Measurements from ENCODE around the gene TRMT10B. TPM values are rescaled to one million over a fixed set of nuclear protein-coding genes. Genes with fewer than 3 reads are reported as not detected.

TRMT10B gene
- total and polyA plus RNA-seq, 7 donors = 1.3 to 7.2 (median 2.9) TPM

GRCh38 chr9:37727013-37727412, 26.6 kb upstream of the TRMT10B start:
- no peaks in the 10 kb centered on the region for H3K4me1 ChIP-seq
- TF ChIP-seq CTCF (IDR thresholded peaks at IDR 0.05) = no peak
- intact Hi-C loops (cut with DNase I) = no loop called here
- H3K27ac ChIP-seq = no peak overlapping the region
- ATAC-seq = no peak
- no peak for DNase-seq
- peaks cover 0 to 28% of the 10 kb centered on the region in 2 donors for H3K36me3 ChIP-seq (ENCODE audit: insufficient read depth in 1 of 2, low read depth in 1 of 2)
- H3K4me3 ChIP-seq = no peak overlapping the region
- 77 to 91% (median 85%) methylated on average over 5 of the region's 5 CpGs for WGBS, 3 donors
- H3K9me3 ChIP-seq = no peaks in the 10 kb centered on the region
- H3K27me3 ChIP-seq (ENCODE audit: insufficient read depth in 3 of 3, low read length in 2 of 3) = no peaks in the 10 kb centered on the region

- WGBS, 3 donors = 89 to 93% (median 92%) methylated on average over 9 of the region's 9 CpGs
- no peaks in the 10 kb centered on the region for H3K4me1 ChIP-seq
- ATAC-seq (no peak), DNase-seq (no peak)
- peaks cover 0 to 33% of the 10 kb centered on the region in 2 donors for H3K36me3 ChIP-seq (ENCODE audit: insufficient read depth in 1 of 2, low read depth in 1 of 2)
- no peak overlapping the region for H3K4me3 ChIP-seq
- H3K27me3 ChIP-seq (ENCODE audit: insufficient read depth in 3 of 3, low read length in 2 of 3) = no peaks in the 10 kb centered on the region
- TF ChIP-seq CTCF (IDR thresholded peaks at IDR 0.05) = no peak
- no peaks in the 10 kb centered on the region for H3K9me3 ChIP-seq
- intact Hi-C loops (cut with DNase I) = no loop called here
- H3K27ac ChIP-seq = no peak overlapping the region
Measured at GRCh38 chr9:37729499-37729898, 24.1 kb upstream of the TRMT10B start.

- WGBS, 3 donors = 81 to 91% (median 81%) methylated on average over 3 of the region's 3 CpGs
- Histone ChIP-seq H3K9me3 (no peaks in the 10 kb centered on the region), H3K4me3 (no peak overlapping the region), H3K27me3 (ENCODE audit: insufficient read depth in 3 of 3, low read length in 2 of 3) (no peaks in the 10 kb centered on the region), H3K4me1 (no peaks in the 10 kb centered on the region), H3K36me3 (ENCODE audit: insufficient read depth in 1 of 2, low read depth in 1 of 2) (peaks cover 0 to 26% of the 10 kb centered on the region in 2 donors), H3K27ac (no peak overlapping the region)
- no peak for DNase-seq
- no peak for TF ChIP-seq CTCF (IDR thresholded peaks at IDR 0.05)
- intact Hi-C loops (cut with DNase I) = loop anchor here in 1 of 2 donors (10.0 kb wide), 1 partner anchor 105 kb away; no protein-coding TSS in a partner anchor
- ATAC-seq = no peak
Measured at GRCh38 chr9:37730256-37730655, 23.3 kb upstream of the TRMT10B start.

GRCh38 chr9:37730839-37731238, 22.8 kb upstream of the TRMT10B start:
- DNase-seq (no peak), ATAC-seq (no peak)
- Histone ChIP-seq H3K4me3 (no peak overlapping the region), H3K4me1 (no peaks in the 10 kb centered on the region), H3K27ac (no peak overlapping the region), H3K9me3 (no peaks in the 10 kb centered on the region), H3K36me3 (ENCODE audit: insufficient read depth in 1 of 2, low read depth in 1 of 2) (peaks cover 0 to 24% of the 10 kb centered on the region in 2 donors), H3K27me3 (ENCODE audit: insufficient read depth in 3 of 3, low read length in 2 of 3) (no peaks in the 10 kb centered on the region)
- intact Hi-C loops (cut with DNase I) = loop anchor here in 1 of 2 donors (10.0 kb wide), 1 partner anchor 106 kb away; no protein-coding TSS in a partner anchor
- 70 to 80% (median 80%) methylated on average over 5 of the region's 5 CpGs for WGBS, 3 donors
- no peak for TF ChIP-seq CTCF (IDR thresholded peaks at IDR 0.05)

Data from psoas muscle (tissue), 8 donors.